Measurements from ENCODE around the gene SPATA18. TPM values are rescaled to one million over a fixed set of nuclear protein-coding genes. Genes with fewer than 3 reads are reported as not detected.

Gene SPATA18
- total RNA-seq, 3 donors from 2014 or later = 8.8 to 11.0 (median 9.6) TPM

DNA sequence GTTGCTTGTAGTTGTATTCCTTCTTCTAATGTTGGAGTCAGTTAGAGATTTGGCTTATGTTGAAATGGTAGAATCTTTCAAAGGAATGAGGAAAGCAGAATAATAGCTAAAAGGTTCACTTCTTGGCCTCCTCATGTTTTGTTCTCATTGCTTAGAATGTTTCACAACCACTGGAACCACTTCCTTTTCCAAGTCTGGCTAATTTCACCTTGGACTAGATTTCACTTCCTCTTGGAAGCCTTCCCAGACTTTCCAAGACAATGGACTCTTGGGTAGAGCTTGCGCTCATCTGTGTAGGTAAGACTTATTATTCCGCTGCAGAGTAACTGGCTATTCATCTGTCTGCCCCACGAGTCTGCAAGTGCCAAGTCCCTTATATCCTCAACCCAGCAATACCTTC, 8.3 kb downstream of the SPATA18 start:
- DNase-seq (ENCODE audit: low spot score in 2 of 2) = peak in 1 of 2 donors; percentile 34
- H3K27me3 ChIP-seq = no peaks in the 10 kb centered on the region
- intact Hi-C loops (cut with DNase I; ENCODE audit: low total_unique reads) = no loop called here
- peak overlapping the region; percentile 59 to 86 for H3K27ac ChIP-seq
- peak in 1 of 3 donors; percentile 65 for TF ChIP-seq POLR2AphosphoS5 (IDR thresholded peaks at IDR 0.05)
- no peak for TF ChIP-seq POLR2A (IDR thresholded peaks at IDR 0.05)
- H3K4me1 ChIP-seq = peaks cover 0 to 5% of the 10 kb centered on the region in 2 donors
- no peaks in the 10 kb centered on the region for H3K9me3 ChIP-seq
- H3K4me3 ChIP-seq = no peak overlapping the region
- no peaks in the 10 kb centered on the region for H3K36me3 ChIP-seq

GRCh38 chr4:52069571-52069970, 18.5 kb downstream of the SPATA18 start:
- H3K27ac ChIP-seq = no peak overlapping the region
- no peaks in the 10 kb centered on the region for H3K27me3 ChIP-seq
- H3K36me3 ChIP-seq = no peaks in the 10 kb centered on the region
- no peaks in the 10 kb centered on the region for H3K9me3 ChIP-seq
- intact Hi-C loops (cut with DNase I; ENCODE audit: low total_unique reads) = no loop called here
- no peaks in the 10 kb centered on the region for H3K4me1 ChIP-seq
- no peak overlapping the region for H3K4me3 ChIP-seq
- TF ChIP-seq POLR2AphosphoS5 (IDR thresholded peaks at IDR 0.05) = no peak
- TF ChIP-seq, protein P1, sequence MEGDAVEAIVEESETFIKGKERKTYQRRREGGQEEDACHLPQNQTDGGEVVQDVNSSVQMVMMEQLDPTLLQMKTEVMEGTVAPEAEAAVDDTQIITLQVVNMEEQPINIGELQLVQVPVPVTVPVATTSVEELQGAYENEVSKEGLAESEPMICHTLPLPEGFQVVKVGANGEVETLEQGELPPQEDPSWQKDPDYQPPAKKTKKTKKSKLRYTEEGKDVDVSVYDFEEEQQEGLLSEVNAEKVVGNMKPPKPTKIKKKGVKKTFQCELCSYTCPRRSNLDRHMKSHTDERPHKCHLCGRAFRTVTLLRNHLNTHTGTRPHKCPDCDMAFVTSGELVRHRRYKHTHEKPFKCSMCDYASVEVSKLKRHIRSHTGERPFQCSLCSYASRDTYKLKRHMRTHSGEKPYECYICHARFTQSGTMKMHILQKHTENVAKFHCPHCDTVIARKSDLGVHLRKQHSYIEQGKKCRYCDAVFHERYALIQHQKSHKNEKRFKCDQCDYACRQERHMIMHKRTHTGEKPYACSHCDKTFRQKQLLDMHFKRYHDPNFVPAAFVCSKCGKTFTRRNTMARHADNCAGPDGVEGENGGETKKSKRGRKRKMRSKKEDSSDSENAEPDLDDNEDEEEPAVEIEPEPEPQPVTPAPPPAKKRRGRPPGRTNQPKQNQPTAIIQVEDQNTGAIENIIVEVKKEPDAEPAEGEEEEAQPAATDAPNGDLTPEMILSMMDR (IDR thresholded peaks at IDR 0.05) = no peak
- no peak for TF ChIP-seq POLR2A (IDR thresholded peaks at IDR 0.05)
- no peak for DNase-seq (ENCODE audit: low spot score in 2 of 2)

DNA sequence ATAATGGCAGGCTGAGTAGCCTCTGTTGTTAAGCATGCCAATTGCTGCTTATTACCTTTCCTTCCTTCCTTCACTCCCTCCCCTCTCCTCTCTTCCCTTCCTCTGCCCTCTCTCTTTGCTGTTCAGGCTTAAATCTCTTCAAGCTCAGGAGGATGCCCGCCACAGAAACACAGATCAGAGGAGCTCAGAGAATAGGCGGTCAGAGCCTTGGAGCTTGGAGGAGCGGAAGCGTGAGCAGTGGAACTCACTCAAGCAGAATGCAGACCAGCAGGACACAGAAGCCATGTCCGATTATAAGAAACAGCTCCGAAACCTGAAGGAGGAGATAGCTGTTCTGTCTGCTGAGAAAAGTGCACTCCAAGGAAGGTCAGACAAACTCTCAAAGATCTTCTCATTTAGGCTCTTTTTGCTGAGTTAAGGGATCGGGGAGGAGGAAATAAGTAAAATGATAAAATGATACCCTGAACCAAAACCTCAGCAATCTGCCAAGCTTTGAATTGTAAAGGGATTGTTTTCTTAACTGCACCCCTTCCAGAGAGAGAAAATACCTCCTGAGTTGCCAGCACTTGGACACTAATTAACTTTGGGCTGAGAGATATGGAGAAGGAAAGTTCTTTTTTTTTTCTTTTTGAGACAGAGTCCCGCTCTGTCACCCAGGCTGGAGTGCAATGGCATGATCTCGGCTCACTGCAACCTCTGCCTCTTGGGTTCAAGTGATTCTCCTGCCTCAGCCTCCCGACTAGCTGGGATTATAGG, 20.9 kb downstream of the SPATA18 start:
- Histone ChIP-seq H3K9me3 (no peaks in the 10 kb centered on the region), H3K4me1 (no peaks in the 10 kb centered on the region), H3K4me3 (no peak overlapping the region), H3K27ac (no peak overlapping the region), H3K36me3 (no peaks in the 10 kb centered on the region), H3K27me3 (no peaks in the 10 kb centered on the region)
- TF ChIP-seq, protein P1 (IDR thresholded peaks at IDR 0.05) = no peak
- TF ChIP-seq POLR2AphosphoS5 (IDR thresholded peaks at IDR 0.05) = no peak
- no peak for DNase-seq (ENCODE audit: low spot score in 2 of 2)
- intact Hi-C loops (cut with DNase I; ENCODE audit: low total_unique reads) = no loop called here

DNA sequence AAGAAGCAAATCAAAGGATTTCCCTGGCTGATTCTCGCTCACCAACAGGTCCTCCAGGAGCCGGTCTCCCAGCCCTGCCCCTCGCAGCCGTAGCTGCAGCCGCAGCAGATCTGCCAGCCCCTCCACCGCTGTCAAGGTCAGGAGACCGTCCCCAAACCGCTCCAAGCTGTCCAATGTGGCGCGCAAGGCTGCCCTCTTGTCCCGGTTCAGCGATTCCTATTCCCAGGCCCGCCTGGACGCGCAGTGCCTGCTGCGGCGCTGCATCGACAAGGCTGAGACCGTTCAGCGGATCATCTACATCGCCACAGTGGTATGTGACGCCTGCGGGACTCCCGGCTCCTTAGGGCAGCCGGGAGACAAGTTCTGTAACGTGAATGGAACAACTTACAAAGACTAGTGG, 25.6 kb downstream of the SPATA18 start:
- Histone ChIP-seq H3K9me3 (no peaks in the 10 kb centered on the region), H3K4me3 (peak overlapping the region in 1 of 3 donors; percentile 20), H3K27ac (no peak overlapping the region), H3K4me1 (no peaks in the 10 kb centered on the region), H3K36me3 (no peaks in the 10 kb centered on the region), H3K27me3 (no peaks in the 10 kb centered on the region)
- DNase-seq (ENCODE audit: low spot score in 2 of 2) = no peak
- no peak for TF ChIP-seq POLR2A (IDR thresholded peaks at IDR 0.05)
- TF ChIP-seq, protein P1 (IDR thresholded peaks at IDR 0.05) = no peak
- intact Hi-C loops (cut with DNase I; ENCODE audit: low total_unique reads) = no loop called here

DNA sequence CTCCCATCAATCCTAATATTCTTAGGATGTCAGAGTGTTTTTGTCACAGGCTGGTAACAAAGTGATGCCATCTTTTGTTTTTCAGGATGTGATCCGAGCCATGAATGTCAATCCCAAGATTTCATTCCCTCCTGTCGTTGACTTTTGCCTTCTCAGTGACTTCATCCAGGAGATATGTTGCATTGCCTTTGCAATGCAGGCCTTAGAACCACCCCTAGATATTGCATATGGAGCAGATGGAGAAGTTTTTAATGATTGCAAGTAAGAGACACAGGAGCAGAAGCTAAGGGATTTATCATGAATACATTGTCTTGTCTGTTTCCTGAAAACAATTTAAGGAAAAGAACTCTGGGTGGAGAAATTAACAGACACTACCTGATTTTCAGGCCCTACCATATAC, 28.6 kb downstream of the SPATA18 start:
- intact Hi-C loops (cut with DNase I; ENCODE audit: low total_unique reads) = no loop called here
- Histone ChIP-seq H3K27me3 (no peaks in the 10 kb centered on the region), H3K9me3 (no peaks in the 10 kb centered on the region), H3K36me3 (no peaks in the 10 kb centered on the region), H3K4me1 (no peaks in the 10 kb centered on the region), H3K4me3 (no peak overlapping the region), H3K27ac (no peak overlapping the region)
- no peak for TF ChIP-seq POLR2A (IDR thresholded peaks at IDR 0.05)
- TF ChIP-seq POLR2AphosphoS5 (IDR thresholded peaks at IDR 0.05) = no peak
- TF ChIP-seq, protein P1 (IDR thresholded peaks at IDR 0.05) = no peak
- DNase-seq (ENCODE audit: low spot score in 2 of 2) = no peak

Measured in breast epithelium (tissue), 4 donors.